Mucosa of descending colon (tissue), 3 donors: Measurements from ENCODE around the gene ROBO2. TPM values are rescaled to one million over a fixed set of nuclear protein-coding genes. Genes with fewer than 3 reads are reported as not detected.

Source experiments
- ATAC-seq: fragments of 200-7000 bp; cut with Tn5 transposase; one replicate; pipeline ENCODE4 v1.9.1; 2020; ENCODE audit warnings: mild to moderate bottlenecking, moderate library complexity
- DNase-seq, 3 donors: peaks; one replicate each; pipeline ENCODE4 v3.0.0-alpha.2; 2020
- H3K36me3 ChIP-seq: fragments of 200-600 bp; one replicate; pipeline ENCODE4 v1.8.0; 2021; ENCODE audit warnings: low read depth, mild to moderate bottlenecking
- H3K4me1 ChIP-seq: fragments of 200-600 bp; one replicate; pipeline ENCODE4 v1.8.0; 2021; ENCODE audit warnings: low read depth, mild to moderate bottlenecking
- H3K4me3 ChIP-seq: fragments of 200-600 bp; one replicate; pipeline ENCODE4 v1.8.0; 2021; ENCODE audit warnings: mild to moderate bottlenecking
- H3K9me3 ChIP-seq: fragments of 200-600 bp; one replicate; pipeline ENCODE4 v1.8.0; 2021; ENCODE audit warnings: mild to moderate bottlenecking
- CTCF ChIP-seq: fragments of 200-600 bp; IDR thresholded peaks from one replicate; pipeline ENCODE4 v1.8.0; 2022; ENCODE audit warnings: antibody characterized with exemption, mild to moderate bottlenecking
- intact Hi-C, 2 donors: fragments of 100-400 bp; cut with DNase I in 1 of 2; cut with micrococcal nuclease in 1 of 2; formaldehyde crosslinking; loops; one replicate each; pipeline versions ENCODE4 v1.11.0 to v1.11.1; 2022; cut with DNase I, micrococcal nuclease
- total RNA-seq, 3 donors: library from RNA; stranded (reverse); fragmentation: NEBNext Ultra II Directional in 2 of 3; extraction: Animal tissue kit (Norgen Biotek cat#: 25700) in 2 of 3; gene quantifications; one replicate each; pipeline versions ENCODE4 v1.2.1 to v1.2.4, GENCODE V29; 2021 to 2023
- donor health status: DM: no; HTN: no; CAD: no; lungs with moderate emphysema.
- donor health status: DM: no; HTN: no; CAD: no.
- donor health status: DM: no; HTN: yes; CAD: no.

Gene ROBO2
- total RNA-seq, 3 donors from 2014 or later, result 1.3 to 2.1 (median 1.4) TPM

- no peak overlapping the region for H3K4me3 ChIP-seq
- ATAC-seq (no peak), DNase-seq (no peak)
- intact Hi-C loops, result no loop called here
- no peaks in the 10 kb centered on the region for H3K4me1 ChIP-seq
- H3K36me3 ChIP-seq, result no peaks in the 10 kb centered on the region
- peaks cover 3% of the 10 kb centered on the region for H3K9me3 ChIP-seq
- no peak for TF ChIP-seq CTCF
These were observed 620.8 kb downstream of the ROBO2 start for GRCh38 chr3:77660718-77661117.

GRCh38 chr3:77667901-77668300 lies 628.0 kb downstream of the ROBO2 start:
- intact Hi-C loops, result no loop called here
- no peak for DNase-seq
- Histone ChIP-seq H3K36me3 (no peaks in the 10 kb centered on the region), H3K9me3 (no peaks in the 10 kb centered on the region), H3K4me3 (no peak overlapping the region), H3K4me1 (no peaks in the 10 kb centered on the region)
- TF ChIP-seq CTCF, result no peak
- no peak for ATAC-seq

GRCh38 chr3:77668376-77668775 lies 628.5 kb downstream of the ROBO2 start:
- intact Hi-C loops, result no loop called here
- ATAC-seq (no peak), DNase-seq (no peak)
- Histone ChIP-seq H3K4me1 (no peaks in the 10 kb centered on the region), H3K4me3 (no peak overlapping the region), H3K36me3 (no peaks in the 10 kb centered on the region), H3K9me3 (no peaks in the 10 kb centered on the region)
- TF ChIP-seq CTCF, result no peak

- H3K4me3 ChIP-seq, result no peak overlapping the region
- DNase-seq (no peak), ATAC-seq (no peak)
- H3K4me1 ChIP-seq, result no peaks in the 10 kb centered on the region
- no peak for TF ChIP-seq CTCF
- no peaks in the 10 kb centered on the region for H3K36me3 ChIP-seq
- no peaks in the 10 kb centered on the region for H3K9me3 ChIP-seq
- intact Hi-C loops, result no loop called here
These were observed 632.1 kb downstream of the ROBO2 start for GRCh38 chr3:77672016-77672415.

GRCh38 chr3:77682162-77682561 lies 642.3 kb downstream of the ROBO2 start:
- no peak overlapping the region for H3K4me3 ChIP-seq
- peaks cover 35% of the 10 kb centered on the region for H3K9me3 ChIP-seq
- intact Hi-C loops, result no loop called here
- TF ChIP-seq CTCF, result no peak
- DNase-seq, result no peak
- ATAC-seq, result no peak
- no peaks in the 10 kb centered on the region for H3K4me1 ChIP-seq
- no peaks in the 10 kb centered on the region for H3K36me3 ChIP-seq

GRCh38 chr3:77684115-77684514 lies 644.2 kb downstream of the ROBO2 start:
- intact Hi-C loops, result no loop called here
- ATAC-seq, result no peak
- no peak for DNase-seq

More at GRCh38 chr3:77684115-77684514, 644.2 kb downstream of the ROBO2 start:
- no peaks in the 10 kb centered on the region for H3K4me1 ChIP-seq
- H3K36me3 ChIP-seq, result no peaks in the 10 kb centered on the region
- no peak overlapping the region for H3K4me3 ChIP-seq
- H3K9me3 ChIP-seq, result peaks cover 35% of the 10 kb centered on the region
- no peak for TF ChIP-seq CTCF
